ENCODE results near the gene SRGAP3.
"Not testable (repeated sequence)": the region's sequence is repeated elsewhere in the genome, so short reads cannot be mapped to it uniquely, and the experiment has no call there.

The SRGAP3 gene

GRCh38 chr3:9109568-9109914, 139.9 kb downstream of the SRGAP3 start:
- peak; percentile 85 for DNase-seq

GRCh38 chr3:9108876-9109567, 140.4 kb downstream of the SRGAP3 start:
- no peak for DNase-seq

DNA sequence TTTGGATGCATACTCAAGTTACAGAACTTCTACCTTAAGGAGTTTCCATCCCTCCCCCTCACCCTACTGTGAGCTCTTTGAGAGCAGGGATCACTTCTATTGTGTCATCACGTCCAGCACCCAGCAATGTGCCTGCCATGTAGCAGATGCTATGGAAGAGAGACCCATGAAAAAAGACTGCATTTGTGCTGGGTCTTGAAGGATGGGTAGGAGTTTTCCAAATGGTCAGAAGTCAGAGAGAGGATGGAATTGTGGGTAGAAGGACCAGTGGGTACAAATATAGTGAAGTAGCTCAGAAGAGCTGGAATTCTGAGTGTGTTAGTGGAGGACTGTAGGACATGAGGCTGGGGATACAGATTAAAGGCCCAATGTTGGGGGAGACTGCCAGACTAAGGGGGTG, 141.7 kb downstream of the SRGAP3 start:
- DNase-seq: no peak

GRCh38 chr3:9105421-9105820, 144.0 kb downstream of the SRGAP3 start:
- DNase-seq: no peak

GRCh38 chr3:9104121-9104520, 145.3 kb downstream of the SRGAP3 start:
- no peak for DNase-seq

DNA sequence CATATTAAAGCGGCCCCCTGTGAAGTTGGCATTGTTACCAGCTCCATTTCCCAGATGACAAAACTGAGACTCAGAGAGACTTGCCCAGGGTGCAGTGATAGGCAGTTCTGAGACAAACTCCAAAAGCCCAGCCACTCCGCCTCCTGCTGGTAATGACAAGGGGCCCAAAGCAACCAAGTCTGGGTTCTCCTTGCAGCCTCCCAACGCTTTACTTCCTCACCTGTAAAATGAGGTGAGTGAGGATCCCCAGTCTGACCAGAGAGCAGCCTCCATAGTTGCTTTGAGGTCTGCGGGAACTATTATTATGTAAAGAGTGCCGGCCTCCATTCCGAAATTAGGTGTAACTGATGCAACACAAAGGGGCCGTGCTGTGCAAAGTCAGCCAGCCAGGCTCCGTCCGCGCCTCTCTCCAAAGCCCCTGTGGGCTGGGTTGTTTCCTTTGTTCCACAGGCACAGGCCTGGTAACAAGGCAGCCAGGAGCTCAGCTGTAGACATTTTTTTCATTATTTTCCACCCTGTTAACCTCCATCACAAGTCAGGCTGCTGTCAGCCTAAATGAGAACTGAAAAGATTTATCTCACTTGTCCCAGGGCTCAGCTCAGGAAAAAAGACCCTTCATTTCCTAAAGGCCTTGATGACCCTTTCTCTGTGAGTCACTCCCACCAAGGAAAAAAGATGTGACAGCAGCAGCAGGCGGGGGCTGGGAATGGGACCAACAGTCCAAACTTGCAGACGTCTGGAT, 147.0 kb downstream of the SRGAP3 start:
- no peak for DNase-seq

DNA sequence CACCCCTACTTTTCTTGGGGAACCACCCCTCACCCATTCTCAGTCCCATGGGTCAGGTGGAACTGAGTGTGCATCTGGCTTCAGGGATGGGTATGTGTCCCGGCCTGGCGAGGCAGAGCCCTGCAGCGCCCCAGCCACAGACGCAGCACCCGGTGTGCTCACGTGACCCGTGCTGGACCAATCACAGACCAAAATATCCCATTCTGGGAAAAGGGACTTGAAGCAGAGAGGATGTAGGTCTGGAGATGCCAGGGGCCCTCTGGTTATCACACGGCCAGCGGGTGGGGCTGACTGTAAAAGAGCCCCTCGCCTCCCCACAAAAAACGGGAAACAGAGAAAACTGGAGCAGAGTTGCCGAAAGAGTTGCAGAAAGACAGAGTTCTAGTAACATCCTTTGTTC, 148.2 kb downstream of the SRGAP3 start:
- no peak for DNase-seq

DNA sequence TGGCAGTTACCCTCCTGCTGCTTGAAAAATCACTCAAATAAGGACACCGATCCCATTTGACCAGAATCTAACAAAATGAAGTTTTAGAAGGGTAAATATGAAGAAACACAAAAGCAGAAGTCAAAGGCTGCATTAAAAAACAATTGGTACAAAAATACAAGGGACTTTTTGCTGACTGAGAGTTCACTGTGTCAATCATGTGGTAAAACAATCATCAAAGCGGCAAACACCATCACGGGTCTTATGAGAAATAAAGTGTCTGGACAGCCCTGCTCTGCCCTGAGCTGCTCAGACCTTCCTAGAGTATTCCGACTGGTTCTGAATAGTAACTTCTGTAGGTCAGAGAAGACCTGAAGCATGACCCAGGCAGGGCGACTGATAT, 148.9 kb downstream of the SRGAP3 start:
- peak; percentile 84 for DNase-seq

- DNase-seq: no peak
Measured at GRCh38 chr3:9099702-9100512, 149.5 kb downstream of the SRGAP3 start.

GRCh38 chr3:9098716-9099675, 150.4 kb downstream of the SRGAP3 start:
- DNase-seq: no peak

- DNase-seq: no peak
Measured at GRCh38 chr3:9097495-9097894, 152.0 kb downstream of the SRGAP3 start.

- DNase-seq: no peak
Measured at GRCh38 chr3:9091486-9092235, 157.8 kb downstream of the SRGAP3 start.

- DNase-seq: no peak
Measured at GRCh38 chr3:9088441-9089353, 160.7 kb downstream of the SRGAP3 start.

DNA sequence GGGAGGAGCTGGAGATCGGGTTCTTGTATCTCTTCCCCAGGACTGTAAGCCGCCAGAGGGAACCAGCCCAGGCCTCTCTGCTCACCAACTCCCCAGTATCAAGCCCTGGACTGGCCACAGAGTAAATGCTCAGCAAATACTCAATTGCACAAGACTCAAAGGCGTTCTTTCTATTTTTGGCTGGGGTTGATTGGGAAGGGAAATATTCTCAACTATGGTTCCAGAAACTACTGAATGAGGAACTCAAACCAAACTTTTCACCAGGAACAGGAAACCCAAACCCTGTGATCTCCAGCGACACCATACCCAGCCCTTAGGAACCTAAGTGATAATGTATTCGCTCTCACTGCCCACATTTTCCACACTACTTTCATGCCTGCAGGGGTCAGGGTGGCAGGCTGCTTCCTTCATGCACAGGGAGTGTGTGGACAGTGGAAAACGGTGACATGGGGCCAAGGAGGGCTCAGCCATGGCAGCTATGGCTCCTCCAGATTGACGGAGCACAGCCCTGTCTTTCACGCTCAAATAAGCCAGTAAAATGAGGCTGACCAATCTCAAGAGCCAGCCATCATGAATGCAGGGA, 161.5 kb downstream of the SRGAP3 start:
- peak; percentile 89 for DNase-seq

- DNase-seq: not testable (repeated sequence)
Measured at GRCh38 chr3:9085428-9085827, 164.0 kb downstream of the SRGAP3 start.

- DNase-seq: peak; percentile 38
Measured at GRCh38 chr3:9081184-9081818, 168.1 kb downstream of the SRGAP3 start.

DNA sequence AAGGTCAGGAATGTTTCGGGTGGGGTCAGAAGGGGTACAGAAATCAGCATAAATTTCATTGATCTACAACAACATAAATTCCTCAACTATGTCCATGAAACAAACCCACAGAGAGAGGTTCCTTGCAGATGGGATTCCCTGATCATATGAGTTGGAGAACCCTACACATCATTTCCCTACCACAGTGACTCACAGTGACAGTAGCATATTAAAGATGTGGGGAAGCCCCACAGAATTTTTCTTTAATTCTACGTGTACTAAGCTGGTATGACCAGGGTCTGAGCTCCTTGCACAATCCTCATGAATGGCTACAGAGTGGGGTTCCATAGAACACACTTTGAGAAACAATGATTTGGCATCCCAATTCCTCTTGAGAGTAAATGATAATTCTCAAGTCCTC, 169.3 kb downstream of the SRGAP3 start:
- DNase-seq: peak; percentile 93

GRCh38 chr3:9079676-9080075, 169.8 kb downstream of the SRGAP3 start:
- DNase-seq: peak; percentile 76

DNA sequence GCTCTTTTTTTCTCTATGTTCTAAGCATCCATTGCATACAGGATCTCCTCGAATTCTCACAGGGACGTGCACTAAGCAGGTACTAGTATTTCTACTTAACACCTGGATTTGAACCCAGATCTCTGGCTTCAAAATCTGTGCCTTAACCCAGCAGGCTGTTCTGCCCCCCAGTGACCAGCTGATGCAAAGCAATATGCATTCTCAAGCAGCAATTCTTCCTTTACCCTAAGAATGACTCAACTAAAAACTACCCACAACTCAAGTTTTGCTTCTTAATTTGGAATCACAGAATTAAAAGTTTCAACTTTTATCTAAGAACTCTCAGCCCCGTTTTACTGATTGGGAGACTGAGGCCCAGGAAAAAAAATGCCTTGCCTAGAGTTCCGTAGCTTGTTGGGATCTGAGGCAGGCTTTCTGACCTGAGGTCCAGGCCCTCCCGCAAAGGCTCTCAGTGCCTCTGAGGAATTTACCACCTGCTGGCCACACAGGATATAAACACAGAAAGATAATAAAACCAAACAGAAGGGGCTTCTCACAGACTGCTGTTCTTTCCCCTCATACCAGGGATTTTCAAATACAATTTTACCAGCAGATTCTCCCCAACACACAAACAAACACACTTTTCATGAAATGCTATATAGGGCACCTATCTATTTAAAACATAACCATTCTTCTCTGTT, 170.7 kb downstream of the SRGAP3 start:
- DNase-seq: peak; percentile 31
